Astrocyte (in vitro differentiated cells and primary cell): ENCODE measurements around the gene ACOT2. TPM values are rescaled to one million over a fixed set of nuclear protein-coding genes. Genes with fewer than 3 reads are reported as not detected.

ENCODE experiments used
- DNase-seq: peaks from one replicate; pipeline ENCODE4 v3.0.0-alpha.2; 2010; ENCODE audit warnings: low read depth
- FAIRE-seq: peaks from 2 replicates; lab custom pipeline; 2011; peaks lifted over from hg19 to GRCh38; lab: Jason Lieb, UNC
- H2AFZ ChIP-seq: 2 replicates; pipeline ENCODE4 v1.6.0; 2012; ENCODE audit warnings: low read depth, low read length, inconsistent platforms
- H3K27ac ChIP-seq: 2 replicates; pipeline ENCODE4 v1.5.1; 2011; ENCODE audit warnings: low read depth, low read length, inconsistent platforms
- H3K27me3 ChIP-seq: 2 replicates; pipeline ENCODE4 v1.6.0; 2011; ENCODE audit warnings: low read length, inconsistent platforms; ENCODE audit not compliant: insufficient read depth
- H3K36me3 ChIP-seq: 2 replicates; pipeline ENCODE4 v1.5.1; 2011; ENCODE audit warnings: low read length, inconsistent platforms; ENCODE audit not compliant: insufficient read depth
- H3K4me1 ChIP-seq: 2 replicates; pipeline ENCODE4 v1.5.1; 2011; ENCODE audit warnings: low read length, inconsistent platforms; ENCODE audit not compliant: insufficient read depth
- H3K4me2 ChIP-seq: 2 replicates; pipeline ENCODE4 v1.6.0; 2012; ENCODE audit warnings: low read length, inconsistent platforms
- H3K4me3 ChIP-seq: 2 replicates; pipeline ENCODE4 v1.5.1; 2011; ENCODE audit warnings: low read depth, mild to moderate bottlenecking, low read length, inconsistent platforms; ENCODE audit not compliant: insufficient read depth
- H3K79me2 ChIP-seq: 2 replicates; pipeline ENCODE4 v1.6.0; 2012; ENCODE audit warnings: mild to moderate bottlenecking, low read length, inconsistent platforms; ENCODE audit not compliant: insufficient read depth
- H3K9ac ChIP-seq: 2 replicates; pipeline ENCODE4 v1.6.0; 2012; ENCODE audit warnings: mild to moderate bottlenecking, low read length, inconsistent platforms
- H3K9me3 ChIP-seq: 2 replicates; pipeline ENCODE4 v1.5.1; 2012; ENCODE audit warnings: low read depth, mild to moderate bottlenecking, low read length, inconsistent platforms; ENCODE audit not compliant: insufficient read depth
- H4K20me1 ChIP-seq: 2 replicates; pipeline ENCODE4 v1.6.0; 2012; ENCODE audit warnings: low read length, inconsistent platforms; ENCODE audit not compliant: insufficient read depth
- H3K27ac Mint-ChIP-seq: one replicate; pipeline ENCODE4 v1.8.0; 2021; ENCODE audit warnings: mild to moderate bottlenecking, mixed read lengths; ENCODE audit not compliant: unreplicated experiment
- H3K27me3 Mint-ChIP-seq: one replicate; pipeline ENCODE4 v1.8.0; 2021; ENCODE audit warnings: low read depth, mixed read lengths; ENCODE audit not compliant: unreplicated experiment
- H3K36me3 Mint-ChIP-seq: one replicate; pipeline ENCODE4 v1.8.0; 2021; ENCODE audit warnings: low read depth, mixed read lengths; ENCODE audit not compliant: unreplicated experiment
- H3K4me1 Mint-ChIP-seq: one replicate; pipeline ENCODE4 v1.8.0; 2021; ENCODE audit warnings: low read depth, mixed read lengths; ENCODE audit not compliant: unreplicated experiment
- H3K4me3 Mint-ChIP-seq: one replicate; pipeline ENCODE4 v1.8.0; 2021; ENCODE audit warnings: mild to moderate bottlenecking, moderate library complexity, mixed read lengths; ENCODE audit not compliant: unreplicated experiment
- H3K9me3 Mint-ChIP-seq: one replicate; pipeline ENCODE4 v1.8.0; 2021; ENCODE audit warnings: mild to moderate bottlenecking, mixed read lengths; ENCODE audit not compliant: unreplicated experiment
- EZH2 ChIP-seq: IDR thresholded peaks from 2 replicates; pipeline ENCODE4 v1.6.1; 2012; ENCODE audit warnings: mild to moderate bottlenecking, low read length, inconsistent platforms; ENCODE audit not compliant: insufficient read depth
- total RNA-seq: library from RNA; stranded (reverse); gene quantifications from 2 replicates; pipeline ENCODE4 v1.2.1, GENCODE V29; 2021
- TF ChIP-seq, protein P1 (sequence below): IDR thresholded peaks from 2 replicates; pipeline ENCODE4 v1.5.1; 2011; ENCODE audit warnings: low read depth, mild to moderate bottlenecking, inconsistent platforms, low read length, moderate library complexity; ENCODE audit not compliant: insufficient read depth

ACOT2 gene
- total RNA-seq, 1 donor from 2014 or later = 15.7 TPM

DNA sequence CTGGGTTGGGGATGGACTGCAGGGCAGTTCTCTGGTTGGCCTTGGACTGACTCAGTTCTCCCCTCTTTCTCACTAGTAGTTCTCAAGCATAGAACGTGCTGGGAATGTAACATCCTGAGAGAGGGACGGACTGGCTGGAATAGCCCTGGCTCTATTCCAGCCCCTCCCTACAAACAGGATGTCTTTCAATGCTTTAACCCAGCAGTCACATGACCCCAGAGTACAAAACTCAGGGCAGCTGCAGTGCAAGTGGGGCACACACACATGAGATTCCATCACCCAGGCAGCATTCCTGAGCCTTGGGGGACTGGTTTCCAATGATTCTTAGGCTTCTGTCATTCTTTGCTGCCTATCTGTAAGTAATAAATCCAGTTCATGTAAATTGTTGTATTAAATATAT, 41.7 kb downstream of the ACOT2 start:
- Histone ChIP-seq H3K4me1 (no peaks in the 10 kb centered on the region), H3K79me2 (no peaks in the 10 kb centered on the region), H3K9ac (no peak overlapping the region), H3K27me3 (no peaks in the 10 kb centered on the region), H4K20me1 (no peaks in the 10 kb centered on the region), H3K9me3 (no peaks in the 10 kb centered on the region), H3K4me3 (no peak overlapping the region), H2AFZ (no peak overlapping the region), H3K4me2 (no peak overlapping the region), H3K36me3 (no peaks in the 10 kb centered on the region), H3K27ac (no peak overlapping the region)
- FAIRE-seq (no peak), DNase-seq (no peak)
- no peak overlapping the region for H3K27ac Mint-ChIP-seq
- H3K9me3 Mint-ChIP-seq = peaks cover 2% of the 10 kb centered on the region
- peaks cover 1% of the 10 kb centered on the region for H3K4me1 Mint-ChIP-seq
- peaks cover 3% of the 10 kb centered on the region for H3K36me3 Mint-ChIP-seq
- H3K4me3 Mint-ChIP-seq = peak overlapping the region; percentile 14
- TF ChIP-seq EZH2 = no peak
- TF ChIP-seq, protein P1, sequence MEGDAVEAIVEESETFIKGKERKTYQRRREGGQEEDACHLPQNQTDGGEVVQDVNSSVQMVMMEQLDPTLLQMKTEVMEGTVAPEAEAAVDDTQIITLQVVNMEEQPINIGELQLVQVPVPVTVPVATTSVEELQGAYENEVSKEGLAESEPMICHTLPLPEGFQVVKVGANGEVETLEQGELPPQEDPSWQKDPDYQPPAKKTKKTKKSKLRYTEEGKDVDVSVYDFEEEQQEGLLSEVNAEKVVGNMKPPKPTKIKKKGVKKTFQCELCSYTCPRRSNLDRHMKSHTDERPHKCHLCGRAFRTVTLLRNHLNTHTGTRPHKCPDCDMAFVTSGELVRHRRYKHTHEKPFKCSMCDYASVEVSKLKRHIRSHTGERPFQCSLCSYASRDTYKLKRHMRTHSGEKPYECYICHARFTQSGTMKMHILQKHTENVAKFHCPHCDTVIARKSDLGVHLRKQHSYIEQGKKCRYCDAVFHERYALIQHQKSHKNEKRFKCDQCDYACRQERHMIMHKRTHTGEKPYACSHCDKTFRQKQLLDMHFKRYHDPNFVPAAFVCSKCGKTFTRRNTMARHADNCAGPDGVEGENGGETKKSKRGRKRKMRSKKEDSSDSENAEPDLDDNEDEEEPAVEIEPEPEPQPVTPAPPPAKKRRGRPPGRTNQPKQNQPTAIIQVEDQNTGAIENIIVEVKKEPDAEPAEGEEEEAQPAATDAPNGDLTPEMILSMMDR = no peak
- peaks cover 9% of the 10 kb centered on the region for H3K27me3 Mint-ChIP-seq

DNA sequence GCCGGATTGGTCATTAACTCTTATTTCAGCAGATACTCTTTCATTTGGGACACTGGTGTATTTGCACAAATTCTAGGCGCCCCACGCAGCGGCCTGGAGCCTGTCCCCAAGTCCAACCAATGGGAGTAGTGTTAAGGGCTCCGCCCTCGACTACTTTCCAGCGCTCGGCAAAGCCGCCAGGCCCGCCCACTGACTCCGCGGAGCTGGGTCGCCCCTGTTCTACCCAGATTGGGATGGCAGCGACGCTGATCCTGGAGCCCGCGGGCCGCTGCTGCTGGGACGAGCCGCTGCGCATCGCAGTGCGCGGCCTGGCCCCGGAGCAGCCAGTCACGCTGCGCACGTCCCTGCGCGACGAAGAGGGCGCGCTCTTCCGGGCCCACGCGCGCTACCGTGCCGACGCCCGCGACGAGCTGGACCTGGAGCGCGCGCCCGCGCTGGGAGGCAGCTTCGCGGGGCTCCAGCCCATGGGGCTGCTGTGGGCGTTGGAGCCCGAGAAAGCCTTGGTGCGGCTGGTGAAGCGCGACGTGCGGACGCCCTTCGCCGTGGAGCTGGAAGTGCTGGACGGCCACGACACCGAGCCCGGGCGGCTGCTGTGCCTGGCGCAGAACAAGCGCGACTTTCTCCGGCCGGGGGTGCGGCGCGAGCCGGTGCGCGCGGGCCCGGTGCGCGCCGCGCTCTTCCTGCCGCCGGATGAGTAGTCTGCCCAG, 43.5 kb downstream of the ACOT2 start, which contains the start of gene ACOT6:
Gene ACOT6 (plus strand): TSS at position 179 of the 707 bp plus-strand sequence. CDS start 55 bp downstream, at position 234.
- Histone ChIP-seq H3K27me3 (no peaks in the 10 kb centered on the region), H3K9me3 (no peaks in the 10 kb centered on the region), H2AFZ (peak within 1 kb of the TSS; percentile 96), H3K4me3 (peak within 1 kb of the TSS; percentile 66), H3K36me3 (no peaks in the 10 kb centered on the region), H3K4me2 (peak within 1 kb of the TSS; percentile 90), H3K27ac (peak within 1 kb of the TSS; percentile 26), H3K79me2 (no peaks in the 10 kb centered on the region), H4K20me1 (no peaks in the 10 kb centered on the region), H3K9ac (peak within 1 kb of the TSS; percentile 61), H3K4me1 (no peaks in the 10 kb centered on the region)
- peak within 1 kb of the TSS; percentile 50 for H3K27ac Mint-ChIP-seq
- H3K27me3 Mint-ChIP-seq = peaks cover 9% of the 10 kb centered on the region
- FAIRE-seq (no peak), DNase-seq (peak; percentile 69)
- no peak for TF ChIP-seq EZH2
- TF ChIP-seq, protein P1 = no peak
- H3K9me3 Mint-ChIP-seq = peaks cover 2% of the 10 kb centered on the region
- H3K4me3 Mint-ChIP-seq = peak within 1 kb of the TSS; percentile 86
- H3K4me1 Mint-ChIP-seq = peaks cover 1% of the 10 kb centered on the region
- H3K36me3 Mint-ChIP-seq = peaks cover 3% of the 10 kb centered on the region

- Mint-ChIP-seq H3K27ac (peak overlapping the region; percentile 50), H3K36me3 (peaks cover 3% of the 10 kb centered on the region), H3K9me3 (peaks cover 2% of the 10 kb centered on the region), H3K4me3 (peak overlapping the region; percentile 86), H3K27me3 (peaks cover 9% of the 10 kb centered on the region), H3K4me1 (peaks cover 1% of the 10 kb centered on the region)
- H3K79me2 ChIP-seq = no peaks in the 10 kb centered on the region
- no peaks in the 10 kb centered on the region for H3K4me1 ChIP-seq
- no peaks in the 10 kb centered on the region for H3K9me3 ChIP-seq
- no peaks in the 10 kb centered on the region for H4K20me1 ChIP-seq
- FAIRE-seq (no peak), DNase-seq (no peak)
- peak overlapping the region; percentile 61 for H3K9ac ChIP-seq
- H3K4me2 ChIP-seq = peak overlapping the region; percentile 90
- H3K36me3 ChIP-seq = no peaks in the 10 kb centered on the region
- H2AFZ ChIP-seq = peak overlapping the region; percentile 96
- no peaks in the 10 kb centered on the region for H3K27me3 ChIP-seq
- peak overlapping the region; percentile 66 for H3K4me3 ChIP-seq
- TF ChIP-seq, protein P1 = no peak
- no peak for TF ChIP-seq EZH2
- no peak overlapping the region for H3K27ac ChIP-seq
Measured at GRCh38 chr14:73613046-73613383, 44.0 kb downstream of the ACOT2 start.
